Sigmoid colon (tissue), 4 donors: ENCODE data around the gene TCN1.

Experiments
- CTCF ChIP-seq, 4 experiments: fragments of 450-650 bp in 3 of 4; fragments of 200-600 bp in 1 of 4; IDR thresholded peaks; one replicate each; pipeline ENCODE4 v1.5.1; 2016 to 2019; ENCODE audit warnings: antibody characterized with exemption in 4 of 4, mild to moderate bottlenecking in 3 of 4, moderate library complexity in 2 of 4
- EP300 ChIP-seq, 4 donors: sonication (generic); formaldehyde crosslinking; IDR thresholded peaks; one replicate each; pipeline ENCODE4 v1.6.1; 2017; ENCODE audit warnings: antibody characterized with exemption in 4 of 4

GRCh38 chr11:59842316-59842715 lies 24.0 kb downstream of the TCN1 start:
- TF ChIP-seq EP300 (IDR thresholded peaks at IDR 0.05) (no peak), CTCF (IDR thresholded peaks at IDR 0.05) (no peak)
